K562 (cell line): ENCODE data around the gene DPYSL4. TPM values are rescaled to one million over a fixed set of nuclear protein-coding genes. Genes with fewer than 3 reads are reported as not detected.
A peak's percentile ranks its signal among the peaks of the same experiment; 100 is the strongest.

ENCODE experiments used
- JUND ChIP-seq, 2 experiments: IDR thresholded peaks; 2 replicates in 1 of 2; 3 replicates in 1 of 2; pipeline ENCODE4 v1.6.1; 2011; ENCODE audit warnings: borderline replicate concordance in 2 of 2, low read depth in 2 of 2, low read length in 2 of 2, improper control_type of control experiment in 1 of 2, missing biosample characterization in 1 of 2, missing genetic modification characterization in 1 of 2, missing genetic modification reagents in 1 of 2
- MEF2D ChIP-seq: conservative IDR thresholded peaks from 2 replicates; pipeline ENCODE4 v1.6.1; 2016; ENCODE audit warnings: low read depth, missing genetic modification characterization, missing compliant biosample characterization
- NR3C1 ChIP-seq: sonication (generic); formaldehyde crosslinking; IDR thresholded peaks from 2 replicates; pipeline ENCODE4 v1.8.1; 2022; ENCODE audit warnings: missing genetic modification reagents
- XRCC5 ChIP-seq: fragments of 200-400 bp; formaldehyde crosslinking; IDR thresholded peaks from 2 replicates; pipeline ENCODE4 v1.6.1; 2017; ENCODE audit warnings: low read depth, mild to moderate bottlenecking, low read length
- ZNF408 ChIP-seq: fragments of 250-450 bp; sonication (Bioruptor Pico); IDR thresholded peaks from 2 replicates; pipeline ENCODE4 v1.4.0; 2020; ENCODE audit warnings: low read depth, mild to moderate bottlenecking, moderate library complexity
- polyA plus RNA-seq, 8 experiments: library from polyadenylated mRNA; depleted of rRNA in 4 of 8; stranded (reverse) in 5 of 8; unstranded in 3 of 8; fragments of >200 nt; fragmentation: Nextera tagmentation in 2 of 8; fragmentation: Illumina TruSeq in 1 of 8; extraction: Ambion mirVana in 2 of 8; extraction: Trizol in 1 of 8; gene quantifications; 2 replicates each; pipeline versions ENCODE4 v1.2.1 to v1.2.3, GENCODE V29; 2011 to 2014; ENCODE audit warnings: inconsistent platforms in 1 of 8, missing spikeins in 1 of 8
- total RNA-seq, 7 experiments: library from RNA; depleted of rRNA in 6 of 7; stranded (reverse); fragments of >200 nt in 6 of 7; fragmentation: Illumina TruSeq in 2 of 7; extraction: Trizol in 2 of 7; gene quantifications; 2 replicates each; pipeline versions ENCODE4 v1.2.1 to v1.2.3, GENCODE V29; 2011 to 2021; ENCODE audit warnings: low replicate concordance in 1 of 7
- TF ChIP-seq, protein P1 (sequence below): IDR thresholded peaks from 2 replicates; pipeline ENCODE4 v1.6.1; 2011; ENCODE audit warnings: borderline replicate concordance, low read depth, mild to moderate bottlenecking, moderate library complexity, low read length; ENCODE audit not compliant: insufficient read depth, poor library complexity, severe bottlenecking

The DPYSL4 gene
- total and polyA plus RNA-seq, 9 of the 15 experiments (the other 6 are each of a cell fraction or from before 2014, with no cell fraction given): 0.03 TPM; not detected in 8

DNA sequence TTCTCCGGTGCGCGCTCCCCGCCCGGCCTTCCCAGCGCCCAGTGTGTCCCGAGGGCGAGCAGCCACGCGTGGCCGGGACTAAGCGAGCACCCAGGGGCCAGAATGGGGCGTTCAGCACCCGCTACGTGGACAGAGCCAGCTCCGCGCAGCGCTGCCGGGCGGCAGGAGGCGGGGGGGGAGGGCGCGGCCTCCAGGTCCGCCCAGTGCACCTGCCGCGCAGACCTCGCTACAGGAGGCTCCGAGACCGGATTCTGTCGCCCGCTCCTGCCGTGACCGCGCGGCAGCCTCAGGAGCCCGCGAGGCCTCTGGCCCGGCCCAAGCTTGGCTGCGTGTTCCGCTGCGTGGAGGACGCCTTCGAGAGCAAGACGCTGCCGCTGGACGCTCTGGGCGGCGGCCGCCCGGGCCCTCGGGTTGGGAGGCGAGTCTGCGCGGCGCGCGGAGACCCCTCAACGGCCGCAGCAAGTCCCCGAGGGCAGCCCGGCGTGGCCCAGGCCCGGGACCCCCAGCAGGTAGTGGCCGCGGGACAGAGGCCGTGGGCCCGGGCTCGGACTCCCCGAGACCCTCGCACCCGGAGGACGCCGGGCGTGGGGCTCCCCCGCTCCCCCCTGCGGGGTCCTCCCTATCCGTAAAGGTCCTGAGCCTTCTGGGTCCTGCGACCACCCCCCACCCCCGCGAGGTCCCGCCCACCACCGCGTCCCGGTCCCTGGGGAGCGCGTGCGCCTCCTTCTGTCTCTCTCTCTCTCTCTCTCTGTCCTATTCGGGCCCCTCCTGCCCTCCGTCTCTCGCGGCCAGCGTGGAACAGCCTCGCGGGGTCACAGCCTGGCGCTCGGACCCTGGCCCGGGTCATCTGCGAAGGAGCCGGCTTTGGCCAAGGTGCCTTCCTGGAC is 904 bp upstream of the DPYSL4 start (continued):
- TF ChIP-seq, protein P1, sequence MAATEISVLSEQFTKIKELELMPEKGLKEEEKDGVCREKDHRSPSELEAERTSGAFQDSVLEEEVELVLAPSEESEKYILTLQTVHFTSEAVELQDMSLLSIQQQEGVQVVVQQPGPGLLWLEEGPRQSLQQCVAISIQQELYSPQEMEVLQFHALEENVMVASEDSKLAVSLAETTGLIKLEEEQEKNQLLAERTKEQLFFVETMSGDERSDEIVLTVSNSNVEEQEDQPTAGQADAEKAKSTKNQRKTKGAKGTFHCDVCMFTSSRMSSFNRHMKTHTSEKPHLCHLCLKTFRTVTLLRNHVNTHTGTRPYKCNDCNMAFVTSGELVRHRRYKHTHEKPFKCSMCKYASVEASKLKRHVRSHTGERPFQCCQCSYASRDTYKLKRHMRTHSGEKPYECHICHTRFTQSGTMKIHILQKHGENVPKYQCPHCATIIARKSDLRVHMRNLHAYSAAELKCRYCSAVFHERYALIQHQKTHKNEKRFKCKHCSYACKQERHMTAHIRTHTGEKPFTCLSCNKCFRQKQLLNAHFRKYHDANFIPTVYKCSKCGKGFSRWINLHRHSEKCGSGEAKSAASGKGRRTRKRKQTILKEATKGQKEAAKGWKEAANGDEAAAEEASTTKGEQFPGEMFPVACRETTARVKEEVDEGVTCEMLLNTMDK: no peak
- no peak for TF ChIP-seq XRCC5
- TF ChIP-seq MEF2D (tag): no peak
- TF ChIP-seq JUND (IDR thresholded peaks at IDR 0.05; ENCODE audit: borderline replicate concordance, low read depth, low read length): no peak
- no peak for TF ChIP-seq JUND (tag; IDR thresholded peaks at IDR 0.05; ENCODE audit: borderline replicate concordance, low read depth, low read length)
- TF ChIP-seq NR3C1 (CRISPR knock-in tag): peak; percentile 65; the same call in 1 of the 2 replicates
- no peak for TF ChIP-seq ZNF408 (CRISPR knock-in tag)
